ENCODE data around the gene EPC1.

DNA sequence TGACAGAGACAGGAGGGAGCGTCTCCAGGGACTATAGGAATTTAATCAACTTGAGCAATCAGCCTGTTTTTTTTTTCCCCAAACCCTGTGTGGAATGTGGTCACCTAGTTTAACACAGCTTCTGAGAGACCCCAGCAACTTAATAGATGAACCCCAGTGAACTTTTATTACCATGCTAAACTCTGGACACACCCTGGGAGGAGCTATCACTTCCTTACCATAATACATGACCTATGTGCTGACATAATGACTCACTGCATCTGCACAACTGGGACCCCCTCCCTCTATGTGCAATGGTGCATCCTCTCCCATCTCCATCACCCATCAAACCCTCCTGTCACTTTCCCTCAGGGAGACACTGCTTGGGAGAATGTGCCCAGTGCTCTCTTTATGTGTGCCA lies 83.7 kb downstream of the EPC1 start:
- TF ChIP-seq, protein P1, sequence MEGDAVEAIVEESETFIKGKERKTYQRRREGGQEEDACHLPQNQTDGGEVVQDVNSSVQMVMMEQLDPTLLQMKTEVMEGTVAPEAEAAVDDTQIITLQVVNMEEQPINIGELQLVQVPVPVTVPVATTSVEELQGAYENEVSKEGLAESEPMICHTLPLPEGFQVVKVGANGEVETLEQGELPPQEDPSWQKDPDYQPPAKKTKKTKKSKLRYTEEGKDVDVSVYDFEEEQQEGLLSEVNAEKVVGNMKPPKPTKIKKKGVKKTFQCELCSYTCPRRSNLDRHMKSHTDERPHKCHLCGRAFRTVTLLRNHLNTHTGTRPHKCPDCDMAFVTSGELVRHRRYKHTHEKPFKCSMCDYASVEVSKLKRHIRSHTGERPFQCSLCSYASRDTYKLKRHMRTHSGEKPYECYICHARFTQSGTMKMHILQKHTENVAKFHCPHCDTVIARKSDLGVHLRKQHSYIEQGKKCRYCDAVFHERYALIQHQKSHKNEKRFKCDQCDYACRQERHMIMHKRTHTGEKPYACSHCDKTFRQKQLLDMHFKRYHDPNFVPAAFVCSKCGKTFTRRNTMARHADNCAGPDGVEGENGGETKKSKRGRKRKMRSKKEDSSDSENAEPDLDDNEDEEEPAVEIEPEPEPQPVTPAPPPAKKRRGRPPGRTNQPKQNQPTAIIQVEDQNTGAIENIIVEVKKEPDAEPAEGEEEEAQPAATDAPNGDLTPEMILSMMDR (IDR thresholded peaks at IDR 0.05) = no peak
- no peak for TF ChIP-seq POLR2A (IDR thresholded peaks at IDR 0.05)

Data from right lobe of liver (tissue), 4 donors.